Nephron progenitor cell (in vitro differentiated cells): ENCODE measurements around the gene SNX20.

Experiments
- DNase-seq: peaks from one replicate; pipeline ENCODE4 v3.0.0; 2021
- H3K27ac Mint-ChIP-seq: 2 replicates; pipeline ENCODE4 v1.8.0; 2021; ENCODE audit warnings: mild to moderate bottlenecking, moderate library complexity, mixed read lengths
- H3K27me3 Mint-ChIP-seq: 2 replicates; pipeline ENCODE4 v1.8.0; 2021; ENCODE audit warnings: mild to moderate bottlenecking, low read depth, mixed read lengths; ENCODE audit not compliant: poor library complexity
- H3K36me3 Mint-ChIP-seq: 2 replicates; pipeline ENCODE4 v1.8.0; 2021; ENCODE audit warnings: low read depth, mixed read lengths
- H3K4me1 Mint-ChIP-seq: 2 replicates; pipeline ENCODE4 v1.8.0; 2021; ENCODE audit warnings: mixed read lengths
- H3K4me3 Mint-ChIP-seq: 2 replicates; pipeline ENCODE4 v1.8.0; 2021; ENCODE audit warnings: mild to moderate bottlenecking, moderate library complexity, mixed read lengths
- H3K9me3 Mint-ChIP-seq: 2 replicates; pipeline ENCODE4 v1.8.0; 2021; ENCODE audit warnings: mild to moderate bottlenecking, moderate library complexity, mixed read lengths
- TF ChIP-seq, protein P1 (sequence below): fragments of 200-600 bp; sonication (generic); IDR thresholded peaks from 2 replicates; pipeline ENCODE4 v1.5.0; 2021; ENCODE audit warnings: antibody characterized with exemption

The SNX20 gene

DNA sequence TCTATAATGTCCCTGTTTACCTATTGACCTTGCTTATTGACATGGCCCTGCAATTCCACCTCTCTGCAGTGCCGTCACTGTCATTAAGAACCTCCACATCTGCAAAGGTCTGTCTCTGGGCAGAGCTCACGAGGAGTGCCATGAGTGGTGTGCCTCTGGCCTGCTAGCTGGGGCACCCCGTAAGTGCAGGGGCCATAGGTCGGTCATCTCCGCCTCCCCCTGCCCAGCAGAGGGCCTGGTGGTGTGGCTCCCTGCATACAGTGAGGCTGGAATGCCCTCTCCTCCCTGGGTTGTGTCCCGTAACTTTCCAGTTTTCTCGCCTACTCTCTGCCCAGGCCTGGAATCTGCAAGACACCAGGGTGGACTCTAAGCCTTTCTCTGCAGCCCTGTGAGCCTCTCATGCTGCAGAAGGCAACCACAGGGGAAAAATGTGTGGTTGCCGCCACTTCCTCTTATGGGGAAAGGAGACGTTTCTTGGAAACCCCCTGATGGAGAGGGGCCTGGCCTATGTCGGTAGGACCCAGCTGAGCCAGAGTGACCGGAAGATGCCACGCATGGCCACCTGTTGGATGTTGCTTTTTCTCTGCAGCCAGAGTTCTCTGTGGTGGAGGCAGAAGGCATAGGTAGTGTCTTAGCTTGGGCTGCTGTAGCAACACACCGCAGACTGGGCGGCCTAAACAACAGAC lies 2.7 kb upstream of the SNX20 start:
- H3K4me1 Mint-ChIP-seq, result peaks cover 4% of the 10 kb centered on the region
- no peaks in the 10 kb centered on the region for H3K36me3 Mint-ChIP-seq
- TF ChIP-seq, protein P1, sequence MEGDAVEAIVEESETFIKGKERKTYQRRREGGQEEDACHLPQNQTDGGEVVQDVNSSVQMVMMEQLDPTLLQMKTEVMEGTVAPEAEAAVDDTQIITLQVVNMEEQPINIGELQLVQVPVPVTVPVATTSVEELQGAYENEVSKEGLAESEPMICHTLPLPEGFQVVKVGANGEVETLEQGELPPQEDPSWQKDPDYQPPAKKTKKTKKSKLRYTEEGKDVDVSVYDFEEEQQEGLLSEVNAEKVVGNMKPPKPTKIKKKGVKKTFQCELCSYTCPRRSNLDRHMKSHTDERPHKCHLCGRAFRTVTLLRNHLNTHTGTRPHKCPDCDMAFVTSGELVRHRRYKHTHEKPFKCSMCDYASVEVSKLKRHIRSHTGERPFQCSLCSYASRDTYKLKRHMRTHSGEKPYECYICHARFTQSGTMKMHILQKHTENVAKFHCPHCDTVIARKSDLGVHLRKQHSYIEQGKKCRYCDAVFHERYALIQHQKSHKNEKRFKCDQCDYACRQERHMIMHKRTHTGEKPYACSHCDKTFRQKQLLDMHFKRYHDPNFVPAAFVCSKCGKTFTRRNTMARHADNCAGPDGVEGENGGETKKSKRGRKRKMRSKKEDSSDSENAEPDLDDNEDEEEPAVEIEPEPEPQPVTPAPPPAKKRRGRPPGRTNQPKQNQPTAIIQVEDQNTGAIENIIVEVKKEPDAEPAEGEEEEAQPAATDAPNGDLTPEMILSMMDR, result no peak
- H3K27ac Mint-ChIP-seq, result peak overlapping the region; percentile 32
- no peaks in the 10 kb centered on the region for H3K9me3 Mint-ChIP-seq
- peaks cover 10% of the 10 kb centered on the region for H3K27me3 Mint-ChIP-seq
- no peak overlapping the region for H3K4me3 Mint-ChIP-seq
- DNase-seq, result no peak

DNA sequence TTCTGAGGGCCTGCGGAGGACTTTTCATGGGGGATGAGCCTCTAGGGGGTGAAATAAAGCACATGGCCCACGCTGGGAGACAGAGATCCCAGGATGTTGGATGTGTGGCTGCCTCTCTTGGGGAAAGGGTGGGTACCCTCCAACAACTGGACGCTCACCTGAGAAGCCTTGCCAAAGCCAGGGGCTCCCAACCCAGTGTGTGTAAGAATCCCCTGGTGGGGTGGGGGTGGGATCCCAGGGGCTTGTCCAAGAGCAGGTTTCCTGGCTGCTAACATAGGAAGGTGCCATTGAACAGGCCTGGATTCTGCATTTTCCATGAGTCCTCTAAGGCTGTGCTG lies 587 bp downstream of the SNX20 start:
- TF ChIP-seq, protein P1, result no peak

DNA sequence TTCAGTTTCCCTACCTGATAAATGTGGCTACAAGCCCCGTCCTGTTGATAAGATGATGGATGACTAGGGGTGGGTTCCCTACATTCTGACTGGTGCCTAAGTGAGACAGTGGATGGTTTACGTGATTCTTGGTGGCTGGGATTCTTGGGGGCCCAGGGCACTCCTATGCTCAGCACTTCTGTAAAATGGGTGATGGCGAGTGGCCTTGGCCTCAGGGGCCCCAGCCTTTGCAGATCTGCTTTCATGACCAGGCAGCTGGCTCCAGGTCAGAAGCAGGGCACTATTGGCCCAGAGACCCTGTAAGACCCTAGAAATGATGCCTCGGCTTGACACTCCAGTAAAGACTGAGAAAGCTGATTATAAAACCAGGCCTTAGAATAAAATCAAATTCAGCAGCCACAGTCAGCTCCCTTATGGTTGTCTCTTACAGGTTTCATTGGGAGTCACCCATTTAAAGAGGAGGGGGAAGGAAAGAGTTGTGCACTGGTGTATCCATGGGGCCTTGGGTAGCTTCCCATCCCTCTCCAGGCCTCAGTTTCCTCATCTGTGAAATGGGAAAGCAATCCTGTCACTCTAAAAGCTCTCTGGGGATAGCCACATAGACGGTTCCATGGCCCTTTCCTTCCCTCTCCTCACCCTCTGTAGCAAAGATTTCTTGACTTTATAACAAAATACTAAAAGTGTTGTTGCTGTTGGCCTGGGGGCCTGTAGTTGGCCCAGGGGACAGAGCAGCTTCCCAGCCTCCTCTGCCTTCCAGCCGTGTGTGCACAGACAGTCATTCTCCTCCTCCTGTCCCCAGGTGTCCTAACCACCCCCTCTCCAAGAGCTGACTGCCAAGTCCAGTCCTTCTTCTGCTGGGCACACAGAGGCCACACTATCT lies 1.2 kb downstream of the SNX20 start:
- Mint-ChIP-seq H3K9me3 (no peaks in the 10 kb centered on the region), H3K36me3 (no peaks in the 10 kb centered on the region), H3K27me3 (peaks cover 5% of the 10 kb centered on the region), H3K27ac (no peak overlapping the region), H3K4me1 (peaks cover 4% of the 10 kb centered on the region), H3K4me3 (no peak overlapping the region)
- TF ChIP-seq, protein P1, result no peak
- no peak for DNase-seq

More for the DNA sequence above, 587 bp downstream of the SNX20 start:
- H3K9me3 Mint-ChIP-seq, result no peaks in the 10 kb centered on the region
- peaks cover 5% of the 10 kb centered on the region for H3K27me3 Mint-ChIP-seq
- no peaks in the 10 kb centered on the region for H3K36me3 Mint-ChIP-seq
- no peak overlapping the region for H3K27ac Mint-ChIP-seq
- no peak overlapping the region for H3K4me3 Mint-ChIP-seq
- H3K4me1 Mint-ChIP-seq, result peaks cover 4% of the 10 kb centered on the region
- DNase-seq, result no peak

DNA sequence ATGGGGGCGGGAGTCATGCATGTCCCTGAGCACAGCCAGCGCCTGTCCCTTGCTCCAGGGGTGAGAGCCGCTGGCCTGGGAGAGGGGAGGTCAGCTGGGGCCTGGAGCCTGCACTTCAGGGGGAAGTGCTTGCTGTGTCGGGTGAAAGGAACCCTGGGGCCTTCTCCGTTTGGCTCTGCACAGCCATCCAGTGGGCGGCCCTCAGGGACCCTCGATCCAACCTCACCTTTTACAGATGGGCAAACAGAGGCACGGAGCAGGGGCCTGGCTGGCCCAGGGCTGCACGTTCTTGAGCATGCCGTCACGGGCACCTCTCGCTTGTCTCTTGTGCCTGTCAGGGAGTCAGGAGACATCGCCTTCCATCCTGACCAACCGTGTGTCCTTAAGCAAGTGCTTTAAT lies 1.8 kb downstream of the SNX20 start:
- Mint-ChIP-seq H3K4me3 (no peak overlapping the region), H3K36me3 (no peaks in the 10 kb centered on the region), H3K27ac (no peak overlapping the region), H3K9me3 (no peaks in the 10 kb centered on the region), H3K4me1 (peaks cover 4% of the 10 kb centered on the region), H3K27me3 (peaks cover 5% of the 10 kb centered on the region)
- no peak for DNase-seq
- TF ChIP-seq, protein P1, result no peak

DNA sequence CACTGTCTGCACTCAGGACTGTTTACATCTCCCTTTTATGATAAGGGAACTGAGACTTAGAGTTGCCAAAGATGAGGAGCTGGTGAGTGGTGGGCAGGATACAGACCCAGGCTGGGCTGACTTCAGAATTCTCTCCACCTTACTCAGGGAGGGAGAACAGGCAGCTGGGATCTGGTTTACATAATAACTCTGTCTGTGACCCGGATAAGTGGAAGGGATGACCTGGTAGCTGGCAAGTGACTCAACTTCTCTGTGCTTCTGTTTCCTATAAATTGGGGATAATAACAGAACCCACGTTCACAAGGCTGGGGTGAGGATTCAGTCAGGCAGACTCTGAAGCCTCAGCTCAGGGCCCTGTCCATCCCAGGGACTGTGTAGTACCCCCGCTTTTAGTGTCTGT lies 2.6 kb downstream of the SNX20 start:
- H3K4me3 Mint-ChIP-seq, result no peak overlapping the region
- no peak for DNase-seq

More for the DNA sequence above, 2.6 kb downstream of the SNX20 start:
- Mint-ChIP-seq H3K27me3 (peaks cover 5% of the 10 kb centered on the region), H3K4me1 (peaks cover under 1% of the 10 kb centered on the region), H3K36me3 (peaks cover 4% of the 10 kb centered on the region), H3K9me3 (peaks cover 4% of the 10 kb centered on the region), H3K27ac (no peak overlapping the region)
- TF ChIP-seq, protein P1, result no peak
